Raji (cell line): ENCODE measurements around the gene ZGPAT.

Experiments
- POLR2A ChIP-seq: IDR thresholded peaks from 2 replicates; pipeline ENCODE4 v1.6.1; 2011; ENCODE audit warnings: low read depth, low read length, control low read depth; ENCODE audit not compliant: insufficient read depth

ZGPAT gene

DNA sequence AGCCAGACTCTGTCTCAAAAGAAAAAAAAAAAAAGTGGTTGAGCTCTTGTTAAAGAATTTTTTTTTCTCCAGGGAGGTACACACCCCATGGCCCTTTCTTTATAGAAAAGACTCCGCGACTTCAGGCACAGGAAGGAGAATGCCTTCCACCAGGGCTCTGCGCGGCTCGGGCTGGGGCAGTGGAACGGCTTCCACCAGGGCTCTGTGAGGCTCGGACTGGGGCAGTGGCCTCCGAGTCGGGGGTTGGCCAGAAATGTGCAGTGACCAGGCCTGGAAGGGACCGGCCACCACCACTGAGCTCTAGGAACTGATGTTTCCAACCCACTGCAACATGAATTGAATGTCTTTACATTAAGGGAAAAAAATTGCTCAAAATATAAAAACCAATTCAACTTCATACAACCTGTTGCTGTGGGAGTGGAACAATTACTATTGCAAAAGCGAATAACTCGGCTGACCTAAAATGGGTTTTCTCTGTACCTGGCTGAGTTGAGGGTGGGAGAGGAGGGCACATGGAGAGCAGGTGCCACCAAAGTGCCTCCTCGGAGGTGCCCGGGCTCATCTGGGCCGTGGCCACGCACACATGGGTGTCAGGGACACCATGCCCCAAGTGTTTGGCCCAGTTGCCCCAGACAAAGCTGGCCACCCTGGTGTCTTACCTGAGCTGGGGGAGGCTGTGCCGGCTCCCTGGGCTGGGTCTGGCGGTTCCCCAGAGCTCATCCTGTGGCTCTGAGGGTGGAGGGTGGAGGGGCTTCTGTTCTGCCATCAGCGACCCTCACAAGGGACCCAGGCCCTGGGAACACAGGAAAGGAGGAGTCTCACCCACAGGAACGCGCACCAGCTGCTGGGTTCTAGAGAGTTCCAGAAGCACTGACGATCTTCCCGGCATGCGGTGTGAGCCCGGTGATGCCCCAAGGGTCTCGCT lies 61.0 kb downstream of the ZGPAT start:
- TF ChIP-seq POLR2A, result no peak

DNA sequence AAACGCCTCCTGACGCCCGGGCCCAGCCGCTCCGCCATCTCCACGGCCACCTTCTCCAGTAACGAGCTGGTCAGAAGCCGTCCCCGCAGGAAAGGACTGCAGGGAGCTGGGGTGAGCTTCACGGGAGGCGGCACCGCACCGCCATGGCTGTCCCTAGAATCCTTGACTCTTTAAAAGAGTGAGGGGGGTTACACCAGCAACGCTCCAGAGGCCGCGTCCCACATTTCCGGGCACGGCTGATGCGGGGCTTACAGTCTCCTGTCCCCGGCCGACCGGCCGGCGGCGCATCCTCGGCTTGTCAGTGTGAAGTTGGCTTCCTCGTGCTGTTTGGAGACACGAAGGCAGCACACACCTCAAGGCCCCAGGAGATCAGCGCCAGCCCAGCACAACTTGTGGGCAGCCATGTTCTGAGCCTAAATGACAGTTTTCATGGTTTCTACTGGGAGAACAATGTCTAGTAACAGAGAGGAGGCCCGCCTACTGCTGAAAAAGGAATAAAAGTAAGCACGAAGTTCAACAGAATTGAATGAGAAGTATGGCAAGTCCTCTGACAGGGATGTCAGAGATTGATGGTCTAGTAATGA lies 62.1 kb downstream of the ZGPAT start:
- TF ChIP-seq POLR2A, result no peak

DNA sequence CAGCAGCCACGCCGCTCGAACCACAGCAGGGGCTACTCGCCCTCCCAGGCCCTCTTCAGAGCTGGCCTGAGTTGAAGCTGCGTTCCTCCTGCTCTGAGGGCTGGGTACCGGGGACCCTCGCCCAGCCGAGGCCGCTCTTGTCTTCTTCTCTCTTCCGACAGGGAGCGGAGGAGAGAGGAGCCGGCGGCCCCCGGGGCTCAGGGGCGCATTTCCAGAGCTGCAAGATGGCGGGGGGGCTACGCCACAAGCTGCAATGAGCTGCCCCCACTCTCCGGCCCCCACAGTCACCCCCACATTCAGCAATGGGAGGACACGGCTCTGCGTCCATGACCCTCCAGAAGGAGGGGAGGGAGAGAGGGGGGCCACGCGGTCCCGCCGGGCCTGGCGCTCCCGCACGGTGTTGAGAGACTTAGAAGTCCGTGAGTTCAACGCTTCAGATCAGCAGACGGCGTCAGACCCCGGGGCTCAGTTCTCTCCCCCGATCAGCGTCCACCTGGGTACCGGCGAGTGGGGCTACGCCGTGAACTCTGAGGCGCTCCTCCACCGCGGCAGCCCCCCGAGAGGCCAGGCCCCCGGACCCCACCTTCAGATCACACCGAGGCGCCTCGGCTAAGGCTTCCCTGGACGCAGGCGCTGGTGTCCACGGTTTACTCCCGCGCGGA lies 63.3 kb downstream of the ZGPAT start:
- no peak for TF ChIP-seq POLR2A

DNA sequence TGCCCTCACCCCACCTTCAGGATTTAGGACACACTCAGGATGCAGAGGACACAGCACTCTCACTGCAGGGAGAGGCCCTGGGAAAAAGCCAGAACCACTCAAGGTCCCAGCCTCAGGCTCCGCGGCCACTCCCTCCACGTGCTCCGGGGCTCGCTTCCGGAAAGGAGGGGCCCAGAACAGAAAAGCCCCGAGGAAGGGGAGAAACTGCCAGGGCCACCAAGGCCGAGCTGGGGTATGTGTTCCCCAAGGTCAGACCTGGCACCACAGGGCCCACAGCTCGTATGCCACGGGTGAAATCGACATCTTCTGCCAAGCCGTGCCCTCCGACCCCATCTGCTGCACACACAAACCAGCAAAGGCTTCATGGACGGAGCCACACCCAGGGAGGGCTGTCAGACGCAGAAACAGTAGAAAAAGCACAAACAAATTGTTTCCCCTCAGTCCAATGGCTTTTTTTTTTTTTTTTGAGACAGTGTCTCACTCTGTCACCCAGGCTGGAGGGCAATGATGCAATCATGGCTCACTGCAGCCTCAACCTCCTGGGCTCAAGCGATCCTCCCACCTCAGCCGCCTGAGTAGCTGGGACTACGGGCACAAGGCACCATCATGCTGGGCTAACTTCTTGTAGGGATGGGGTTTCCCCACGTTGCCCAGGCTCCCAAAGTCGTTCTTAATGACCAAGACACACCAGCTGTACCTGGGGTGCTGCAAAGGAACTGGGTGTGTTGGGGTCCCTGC lies 65.1 kb downstream of the ZGPAT start:
- TF ChIP-seq POLR2A, result no peak

- TF ChIP-seq POLR2A, result no peak
Measured at GRCh38 chr20:63773571-63774241, 65.9 kb downstream of the ZGPAT start.

DNA sequence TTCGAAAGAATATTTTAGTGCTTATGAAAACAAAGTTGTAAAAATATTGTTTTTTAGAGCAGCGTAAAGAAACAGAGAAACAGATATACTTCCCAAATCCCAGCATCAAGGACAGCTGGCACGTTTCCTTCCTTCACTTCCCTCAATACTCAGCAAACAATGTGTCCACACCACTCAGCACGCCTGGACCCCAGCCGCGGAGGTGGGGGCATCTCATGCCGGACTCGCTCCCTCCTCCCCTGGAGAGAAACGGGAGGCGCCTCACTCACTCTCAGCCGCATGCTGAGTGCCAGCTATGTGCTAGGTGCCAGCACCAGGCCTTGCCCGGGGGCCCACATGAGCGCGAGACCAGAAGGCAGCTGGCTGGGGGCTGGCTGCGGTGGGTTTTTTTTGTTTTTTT lies 66.5 kb downstream of the ZGPAT start:
- TF ChIP-seq POLR2A, result no peak

GRCh38 chr20:63775096-63775978 lies 67.5 kb downstream of the ZGPAT start:
- TF ChIP-seq POLR2A, result no peak

- TF ChIP-seq POLR2A, result no peak
Measured at GRCh38 chr20:63777614-63778013, 69.8 kb downstream of the ZGPAT start.

DNA sequence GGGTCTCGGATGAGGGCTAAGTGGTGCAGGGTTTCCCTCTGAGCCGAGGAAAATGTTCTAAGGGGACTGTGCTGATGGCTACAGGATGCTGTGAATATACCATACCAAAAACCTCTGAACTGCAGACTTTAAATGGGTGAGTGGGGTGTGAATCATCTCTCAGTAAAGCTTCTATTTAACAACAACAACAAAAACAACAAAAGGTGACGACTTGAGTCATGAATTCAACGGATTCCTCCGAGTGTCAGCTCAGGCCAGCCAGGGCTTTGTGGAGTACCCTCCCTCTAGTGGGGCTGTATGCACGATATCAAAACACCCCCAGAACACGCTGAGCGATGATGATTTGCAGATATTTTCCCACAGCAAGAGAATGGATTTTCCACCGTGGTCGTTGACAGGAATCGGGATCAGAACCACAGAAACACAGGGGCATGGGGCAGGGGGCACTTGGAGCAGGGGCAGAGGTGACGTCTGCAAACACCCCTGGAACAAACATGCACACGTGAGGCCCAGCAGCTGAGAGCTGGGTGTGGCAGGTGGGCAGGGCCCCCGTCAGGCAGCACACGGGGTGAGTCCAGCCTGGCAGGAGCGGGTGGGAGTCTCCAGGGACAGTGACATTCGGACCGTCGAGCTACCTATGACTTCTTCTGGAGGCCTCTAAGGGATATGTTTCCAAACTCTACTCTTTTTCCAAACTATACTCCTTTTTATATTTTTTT lies 70.4 kb downstream of the ZGPAT start:
- TF ChIP-seq POLR2A, result no peak

DNA sequence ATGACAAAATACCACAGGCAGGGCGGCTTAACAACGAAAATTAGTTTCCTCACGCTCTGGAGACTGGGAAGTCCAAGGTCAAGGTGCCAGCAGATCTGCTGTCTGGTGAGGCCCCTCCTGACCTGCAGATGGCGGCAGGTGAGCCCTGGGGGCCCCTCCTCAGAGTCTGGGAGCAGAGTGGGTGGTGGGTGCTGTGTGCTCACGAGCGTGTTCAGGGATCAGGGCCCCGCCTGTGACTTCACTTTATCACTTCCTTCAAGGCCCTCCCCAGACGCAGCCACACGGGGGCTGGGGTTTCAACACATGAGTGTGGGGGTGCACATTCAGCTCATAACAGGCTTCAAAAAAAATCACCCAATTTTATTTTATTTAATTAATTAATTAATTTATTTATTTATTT lies 71.0 kb downstream of the ZGPAT start:
- no peak for TF ChIP-seq POLR2A

DNA sequence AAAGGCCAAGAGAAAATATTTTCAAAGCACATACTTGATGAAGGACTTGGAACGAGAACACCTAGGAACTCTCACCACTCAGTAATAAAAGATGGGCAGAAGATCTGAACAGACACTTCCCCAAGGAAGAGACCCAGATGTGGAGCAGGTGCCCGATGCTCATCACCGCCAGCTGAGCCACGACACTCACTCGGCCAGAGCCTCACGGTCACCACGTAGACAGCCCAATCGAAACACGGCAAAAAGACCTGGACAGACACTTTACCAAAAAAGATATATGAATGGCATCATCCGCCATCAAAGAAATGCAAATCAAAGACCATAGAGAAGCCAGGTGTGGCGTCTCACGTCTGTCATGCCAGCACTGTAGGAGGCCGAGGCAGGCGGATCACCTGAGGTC lies 73.3 kb downstream of the ZGPAT start:
- TF ChIP-seq POLR2A, result no peak

- no peak for TF ChIP-seq POLR2A
Measured at GRCh38 chr20:63782051-63782471, 74.2 kb downstream of the ZGPAT start.

DNA sequence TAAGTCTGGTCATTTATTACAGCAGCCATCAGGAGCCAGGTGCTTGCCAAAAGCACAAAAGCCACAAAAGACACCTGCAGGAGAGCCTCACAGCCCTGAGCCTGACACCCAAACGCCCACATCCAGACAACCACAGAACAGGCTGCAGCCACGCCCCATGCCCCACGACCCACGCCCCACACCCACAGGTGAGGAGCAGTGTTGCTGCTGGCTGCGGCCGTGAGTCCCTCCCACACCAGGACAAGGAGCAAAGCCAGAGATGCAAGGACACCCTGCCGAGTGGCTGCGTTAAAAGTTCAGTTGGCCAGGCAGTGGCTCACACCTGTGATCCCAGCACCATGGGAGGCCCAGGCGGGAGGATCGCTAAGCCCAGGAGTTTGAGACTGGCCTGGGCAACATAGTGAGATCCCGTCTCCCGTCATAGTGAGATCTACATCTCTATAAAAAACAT lies 74.7 kb downstream of the ZGPAT start:
- TF ChIP-seq POLR2A, result no peak
